SH-SY5Y (cell line): ENCODE measurements around the gene SLC26A8.

Source experiments
- GATA2 ChIP-seq: IDR thresholded peaks from 2 replicates; pipeline ENCODE4 v1.6.1; 2011; ENCODE audit warnings: mild to moderate bottlenecking, low read depth, low read length
- GATA3 ChIP-seq: IDR thresholded peaks from 2 replicates; pipeline ENCODE4 v1.6.1; 2011; ENCODE audit warnings: low read depth, mild to moderate bottlenecking, low read length, moderate library complexity

- TF ChIP-seq GATA2 (no peak), GATA3 (no peak)
These were observed 54.8 kb downstream of the SLC26A8 start for GRCh38 chr6:35969646-35970045.
